GM10248 (cell line): ENCODE measurements around the gene RAB33B.

Experiments
- CTCF ChIA-PET: fragments of 300-600 bp; sonication (Branson Sonifier 250); formaldehyde crosslinking; extraction: SDS; loops from one replicate; lab custom pipeline; 2021; ENCODE audit warnings: antibody characterized with exemption; lab: Yijun Ruan, JAX
- POLR2A ChIA-PET: fragments of 350-650 bp; sonication (Branson Sonifier 250); formaldehyde crosslinking; extraction: SDS; loops from one replicate; lab custom pipeline; 2020; ENCODE audit warnings: antibody characterized with exemption; lab: Yijun Ruan, JAX
- DNase-seq: peaks from one replicate; pipeline ENCODE4 v3.0.0; 2012; ENCODE audit errors: extremely low spot score
- TF ChIP-seq, protein P1 (sequence below): IDR thresholded peaks from 2 replicates; pipeline ENCODE4 v1.5.1; 2012; ENCODE audit warnings: mild to moderate bottlenecking, low read depth; ENCODE audit errors: extremely low read depth, missing control alignments, control extremely low read depth

The RAB33B gene

DNA sequence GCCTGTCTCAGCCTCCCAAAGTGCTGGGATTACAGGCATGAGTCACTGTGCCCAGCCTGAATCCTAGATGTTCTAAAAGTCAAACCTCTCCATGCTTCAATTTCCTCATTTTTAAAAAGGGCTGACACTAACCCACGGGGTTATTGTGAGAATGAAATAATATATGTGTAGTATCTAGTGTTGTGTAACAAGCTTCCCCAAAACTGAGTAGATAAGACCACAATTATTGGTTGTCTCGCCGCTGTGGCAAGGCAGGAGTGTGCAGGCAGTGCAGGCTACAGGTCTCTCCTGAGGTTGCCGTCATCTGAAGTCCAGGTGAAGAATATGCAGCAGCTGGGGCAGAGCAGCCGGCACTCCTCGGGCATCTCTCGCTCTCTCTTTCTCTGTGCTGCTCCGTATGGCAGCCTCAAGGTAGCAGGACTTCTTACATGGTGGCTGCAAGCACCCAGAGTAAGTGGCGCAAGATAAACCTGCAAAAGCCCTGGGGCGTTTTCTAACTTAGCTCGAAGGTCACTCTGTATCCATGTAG, 30.9 kb downstream of the RAB33B start:
- TF ChIP-seq, protein P1, sequence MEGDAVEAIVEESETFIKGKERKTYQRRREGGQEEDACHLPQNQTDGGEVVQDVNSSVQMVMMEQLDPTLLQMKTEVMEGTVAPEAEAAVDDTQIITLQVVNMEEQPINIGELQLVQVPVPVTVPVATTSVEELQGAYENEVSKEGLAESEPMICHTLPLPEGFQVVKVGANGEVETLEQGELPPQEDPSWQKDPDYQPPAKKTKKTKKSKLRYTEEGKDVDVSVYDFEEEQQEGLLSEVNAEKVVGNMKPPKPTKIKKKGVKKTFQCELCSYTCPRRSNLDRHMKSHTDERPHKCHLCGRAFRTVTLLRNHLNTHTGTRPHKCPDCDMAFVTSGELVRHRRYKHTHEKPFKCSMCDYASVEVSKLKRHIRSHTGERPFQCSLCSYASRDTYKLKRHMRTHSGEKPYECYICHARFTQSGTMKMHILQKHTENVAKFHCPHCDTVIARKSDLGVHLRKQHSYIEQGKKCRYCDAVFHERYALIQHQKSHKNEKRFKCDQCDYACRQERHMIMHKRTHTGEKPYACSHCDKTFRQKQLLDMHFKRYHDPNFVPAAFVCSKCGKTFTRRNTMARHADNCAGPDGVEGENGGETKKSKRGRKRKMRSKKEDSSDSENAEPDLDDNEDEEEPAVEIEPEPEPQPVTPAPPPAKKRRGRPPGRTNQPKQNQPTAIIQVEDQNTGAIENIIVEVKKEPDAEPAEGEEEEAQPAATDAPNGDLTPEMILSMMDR: no peak
- no peak for DNase-seq
- POLR2A ChIA-PET: no interaction called here
- CTCF ChIA-PET: interaction anchor here (1.2 kb wide), 1 partner anchor 12 kb away, joined by 3 read pairs; no protein-coding TSS in a partner anchor

DNA sequence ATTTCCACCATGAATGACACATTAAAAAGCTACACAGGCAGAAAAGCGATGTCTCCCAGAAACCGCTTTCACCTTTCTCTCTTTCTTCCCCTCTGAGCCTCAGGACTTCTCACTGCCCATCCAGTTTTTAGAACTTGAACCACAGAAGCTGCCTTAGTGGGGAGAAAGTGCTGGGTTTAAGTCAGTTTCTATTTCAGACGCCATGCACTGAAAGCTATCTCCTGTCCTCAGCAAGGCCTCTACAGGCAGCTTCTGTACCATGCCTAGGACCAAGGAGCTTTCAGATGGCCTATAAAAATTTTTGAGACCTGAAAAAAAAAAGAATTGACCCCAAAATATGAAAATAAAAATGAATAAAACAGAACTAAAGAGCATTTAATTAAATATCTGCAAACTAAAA, 34.5 kb downstream of the RAB33B start:
- no peak for DNase-seq
- TF ChIP-seq, protein P1: no peak
- CTCF ChIA-PET: interaction anchor here (1.1 to 1.3 kb wide), 2 partner anchors 9 to 13 kb away, joined by 3 to 5 read pairs; no protein-coding TSS in a partner anchor
- POLR2A ChIA-PET: no interaction called here

DNA sequence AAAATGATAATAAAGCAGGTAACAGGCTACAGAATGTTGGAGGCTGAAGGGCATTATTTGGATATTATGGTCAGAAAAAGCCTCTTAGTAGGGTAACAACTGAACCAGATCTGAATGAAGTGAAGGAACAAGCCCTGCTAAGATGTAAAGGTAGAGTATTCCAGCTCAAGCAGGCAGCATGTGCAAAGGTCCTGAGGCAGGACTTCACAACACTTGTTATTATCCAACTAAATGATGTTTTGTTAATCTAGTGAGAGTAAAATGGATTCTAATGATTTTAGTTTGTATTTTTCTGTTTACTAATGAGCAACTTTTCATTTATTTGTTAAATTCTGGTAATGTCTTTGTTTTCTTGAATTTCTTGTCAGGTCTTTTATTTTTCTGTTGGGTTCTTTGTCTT, 35.7 kb downstream of the RAB33B start:
- ChIA-PET CTCF (no interaction called here), POLR2A (no interaction called here)
- DNase-seq: no peak
- TF ChIP-seq, protein P1: no peak

DNA sequence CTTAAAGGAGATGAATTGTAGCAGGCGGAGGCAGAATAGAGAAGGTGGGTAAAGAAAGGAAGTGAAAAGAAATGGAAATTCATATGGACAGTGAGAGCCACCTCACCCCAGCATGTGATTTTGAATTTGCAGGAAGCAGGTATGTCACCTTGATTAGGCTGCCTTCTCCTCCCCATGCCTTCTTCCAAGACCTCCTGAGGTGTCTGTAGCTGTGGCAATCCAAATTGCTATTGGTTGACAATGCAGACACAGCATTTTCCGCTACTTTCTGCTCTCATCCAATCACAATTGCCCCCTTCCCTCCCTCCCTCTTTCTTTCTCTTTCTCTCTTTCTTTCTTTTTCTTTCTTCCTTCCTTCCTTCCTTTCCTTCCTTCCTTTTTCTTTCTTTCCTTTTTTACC, 38.5 kb downstream of the RAB33B start:
- TF ChIP-seq, protein P1: no peak
- ChIA-PET CTCF (interaction anchor here (1.1 kb wide), 1 partner anchor 62 kb away, joined by 3 read pairs; no protein-coding TSS in a partner anchor), POLR2A (no interaction called here)
- no peak for DNase-seq

DNA sequence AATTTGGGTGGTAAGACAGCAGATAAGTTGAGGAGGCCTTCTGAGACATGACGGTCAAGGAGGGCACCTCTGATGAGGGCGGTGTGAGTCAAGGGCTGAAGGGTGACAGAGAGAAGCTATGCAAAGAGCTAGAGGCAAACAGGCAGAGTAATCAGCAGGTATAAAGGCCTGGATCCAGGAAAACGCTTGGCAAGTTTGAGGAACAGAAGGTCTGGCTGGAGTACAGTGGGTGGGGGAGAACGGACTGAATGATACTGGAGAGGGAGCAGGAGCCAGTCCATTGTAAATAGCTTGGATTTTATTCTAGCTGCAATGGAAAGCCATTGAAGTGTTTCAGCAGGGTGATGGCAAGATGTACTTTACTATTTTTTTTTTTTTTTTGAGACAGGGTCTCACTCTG, 39.3 kb downstream of the RAB33B start:
- ChIA-PET POLR2A (no interaction called here), CTCF (interaction anchor here (1.0 to 1.1 kb wide), 2 partner anchors 11 to 61 kb away, joined by 3 to 4 read pairs; no protein-coding TSS in a partner anchor)
- TF ChIP-seq, protein P1: no peak
- no peak for DNase-seq

DNA sequence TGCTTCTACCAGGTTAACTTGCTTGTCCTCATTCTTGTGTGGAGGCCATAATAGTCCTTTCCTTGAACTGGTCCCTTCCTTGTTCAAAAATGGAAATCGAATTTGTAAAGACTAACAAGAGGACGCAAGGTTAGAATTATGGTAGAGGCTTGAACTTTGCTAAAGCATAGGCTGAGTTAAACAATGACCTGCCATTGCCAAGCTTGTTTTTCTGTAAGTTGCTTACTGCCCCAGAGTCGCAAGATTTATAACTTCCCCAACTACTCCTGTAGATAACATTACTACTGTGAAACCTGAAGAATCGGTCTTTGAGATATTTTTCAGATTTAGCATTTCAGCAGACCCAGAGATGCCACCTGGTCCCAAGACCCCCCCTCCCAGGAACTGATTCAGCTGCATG, 45.3 kb downstream of the RAB33B start:
- CTCF ChIA-PET: interaction anchor here (1.7 kb wide), 1 partner anchor 9 kb away, joined by 4 read pairs; no protein-coding TSS in a partner anchor
- POLR2A ChIA-PET: no interaction called here

More for the DNA sequence above, 45.3 kb downstream of the RAB33B start:
- DNase-seq: no peak
- TF ChIP-seq, protein P1: no peak
